Measurements from ENCODE around the gene CCDC85C.
A peak's percentile ranks its signal among the peaks of the same experiment; 100 is the strongest.

The CCDC85C gene

DNA sequence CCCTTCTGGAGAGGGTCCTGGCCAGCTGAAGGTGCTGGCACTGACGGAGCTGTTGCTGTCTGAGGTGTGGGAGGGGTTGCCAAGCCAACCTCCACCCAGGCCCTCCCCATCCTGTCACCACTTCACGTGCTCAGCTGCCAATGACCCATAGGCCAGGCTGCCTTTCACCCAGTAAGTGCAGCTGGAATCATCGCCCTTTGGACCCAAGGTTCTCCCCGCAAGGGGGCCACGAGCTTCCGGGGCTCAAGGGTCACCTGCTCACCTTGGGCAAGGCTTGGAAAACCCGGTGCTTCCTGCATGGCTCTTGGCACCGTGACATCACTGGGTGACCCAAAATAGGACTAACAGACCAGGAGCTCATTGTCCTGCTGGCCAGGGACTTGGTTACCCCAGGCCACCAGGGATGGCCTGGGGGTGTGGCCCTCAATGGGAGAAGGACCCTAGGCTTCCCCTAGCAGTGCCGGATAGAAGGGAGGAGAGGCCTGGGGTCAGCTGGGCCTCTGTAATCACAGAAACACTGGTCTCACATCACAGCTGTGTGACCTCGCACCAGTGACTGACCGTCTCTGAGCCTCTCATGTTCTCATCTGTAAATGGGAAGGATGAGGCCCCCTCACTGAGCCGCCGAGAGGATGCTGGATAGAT is 51.3 kb downstream of the CCDC85C start:
- no peak for DNase-seq

DNA sequence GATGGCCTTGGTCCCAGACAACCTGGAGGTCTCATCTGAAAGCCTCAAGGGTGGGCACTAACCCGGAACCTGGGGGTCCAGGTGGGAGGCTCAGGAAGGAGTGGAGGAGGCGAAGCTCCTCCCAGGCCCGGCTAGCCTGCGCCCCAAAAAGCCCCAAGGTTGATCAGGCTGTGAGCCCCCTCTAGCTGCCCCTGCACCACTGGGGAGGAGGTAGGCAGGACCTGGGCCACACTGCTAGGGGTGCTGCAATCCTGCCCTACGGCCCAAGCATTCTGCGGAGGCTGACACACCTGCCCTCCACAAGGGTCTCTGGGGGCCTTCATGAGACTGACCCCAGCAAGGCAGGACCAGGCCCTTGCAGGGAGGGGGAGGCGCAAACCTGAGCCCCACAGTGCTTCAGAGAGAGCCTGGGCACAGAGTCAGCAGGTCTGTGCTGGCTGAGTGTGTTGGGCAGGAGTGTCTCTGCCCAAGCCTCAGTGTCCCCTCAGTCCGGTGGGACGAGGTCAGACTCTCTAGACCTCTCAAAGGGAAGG is 51.9 kb downstream of the CCDC85C start:
- no peak for DNase-seq

DNA sequence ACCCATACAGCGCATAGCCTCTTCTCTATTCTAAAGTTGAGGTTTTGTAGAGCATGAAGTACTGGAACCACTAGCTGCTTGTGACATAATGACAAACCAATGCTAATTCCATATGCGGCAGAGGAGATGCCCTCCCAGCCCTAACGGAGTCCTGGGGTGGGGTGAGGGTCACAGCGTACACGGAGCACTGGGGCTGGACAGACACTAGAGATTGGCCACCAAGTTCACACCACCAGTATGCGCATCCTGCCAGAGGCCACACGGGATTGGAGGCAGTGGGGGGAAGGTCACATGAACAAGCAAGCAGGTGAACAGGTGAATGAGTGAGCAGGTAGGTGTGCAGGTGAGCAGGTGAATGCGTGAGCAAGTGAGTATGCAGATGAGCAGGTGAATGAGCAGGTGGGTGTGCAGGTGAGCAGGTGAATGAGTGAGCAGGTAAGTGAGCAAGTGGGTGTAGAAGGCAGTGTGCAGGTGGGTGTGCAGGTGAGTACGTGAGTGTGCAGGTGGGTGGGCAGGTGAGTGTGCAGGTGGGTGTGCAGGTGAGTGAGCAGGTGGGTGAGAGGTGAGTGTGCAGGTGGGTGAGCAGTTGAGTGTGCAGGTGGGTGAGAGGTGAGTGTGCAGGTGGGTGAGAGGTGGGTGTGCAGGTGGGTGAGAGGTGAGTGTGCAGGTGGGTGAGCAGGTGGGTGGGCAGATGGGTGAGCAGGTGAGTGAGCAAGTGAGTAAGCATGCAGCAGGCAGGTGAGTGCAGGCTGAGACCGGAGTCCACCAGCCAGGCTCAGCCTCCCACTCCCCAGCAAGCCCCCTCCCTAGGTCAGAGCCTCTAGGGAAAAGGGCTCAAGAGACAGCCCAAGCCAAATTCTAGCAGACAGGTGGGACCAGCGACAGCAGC is 52.7 kb downstream of the CCDC85C start:
- DNase-seq: peak; percentile 20

DNA sequence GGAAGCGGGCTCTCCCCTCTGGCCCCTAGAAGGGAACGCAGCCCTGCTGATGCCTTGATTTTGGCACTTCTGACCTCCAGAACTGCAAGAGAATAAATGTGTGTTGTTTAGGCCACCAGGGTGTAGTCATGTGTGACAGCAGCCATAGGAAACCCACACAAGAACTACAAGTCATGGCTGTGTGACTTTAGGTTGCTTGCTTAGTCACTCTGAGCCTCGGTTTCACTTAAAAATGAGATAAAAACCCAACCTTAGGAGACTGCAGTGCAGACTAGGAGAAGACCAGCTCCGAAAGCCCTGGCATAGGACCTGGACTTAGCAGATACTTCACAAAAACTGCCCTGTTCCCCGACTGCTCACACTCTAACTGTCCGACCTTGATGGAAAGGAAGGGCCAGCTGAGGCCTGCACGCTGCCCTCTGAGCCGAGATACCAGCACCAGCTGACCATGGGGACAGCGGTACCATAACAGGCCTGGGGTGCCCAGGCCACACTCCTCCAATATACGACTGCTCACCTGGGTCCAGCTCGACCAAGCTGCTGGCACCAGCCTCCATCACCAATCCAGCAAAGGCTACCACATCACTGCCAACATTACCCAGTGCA is 53.5 kb downstream of the CCDC85C start:
- no peak for DNase-seq

DNA sequence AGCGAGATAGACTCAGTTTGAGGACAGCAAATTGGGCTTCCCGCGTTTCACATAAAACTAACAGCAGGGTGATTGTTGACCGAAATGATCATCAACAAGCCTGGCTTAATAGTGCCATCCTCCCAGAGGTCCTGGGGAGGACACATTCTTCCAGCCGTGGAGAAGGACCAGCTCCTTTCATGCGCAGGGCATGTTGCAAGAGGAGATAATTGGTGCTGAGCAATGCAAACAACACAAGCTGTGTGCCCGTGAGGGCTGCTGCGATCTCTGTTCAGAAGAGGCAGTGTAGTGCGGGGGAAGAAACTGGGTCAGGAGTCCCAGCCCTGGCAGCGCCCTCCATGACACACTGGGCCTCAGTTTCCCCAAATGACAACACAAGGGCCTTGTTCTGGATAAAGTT is 54.3 kb downstream of the CCDC85C start:
- DNase-seq: peak; percentile 70

DNA sequence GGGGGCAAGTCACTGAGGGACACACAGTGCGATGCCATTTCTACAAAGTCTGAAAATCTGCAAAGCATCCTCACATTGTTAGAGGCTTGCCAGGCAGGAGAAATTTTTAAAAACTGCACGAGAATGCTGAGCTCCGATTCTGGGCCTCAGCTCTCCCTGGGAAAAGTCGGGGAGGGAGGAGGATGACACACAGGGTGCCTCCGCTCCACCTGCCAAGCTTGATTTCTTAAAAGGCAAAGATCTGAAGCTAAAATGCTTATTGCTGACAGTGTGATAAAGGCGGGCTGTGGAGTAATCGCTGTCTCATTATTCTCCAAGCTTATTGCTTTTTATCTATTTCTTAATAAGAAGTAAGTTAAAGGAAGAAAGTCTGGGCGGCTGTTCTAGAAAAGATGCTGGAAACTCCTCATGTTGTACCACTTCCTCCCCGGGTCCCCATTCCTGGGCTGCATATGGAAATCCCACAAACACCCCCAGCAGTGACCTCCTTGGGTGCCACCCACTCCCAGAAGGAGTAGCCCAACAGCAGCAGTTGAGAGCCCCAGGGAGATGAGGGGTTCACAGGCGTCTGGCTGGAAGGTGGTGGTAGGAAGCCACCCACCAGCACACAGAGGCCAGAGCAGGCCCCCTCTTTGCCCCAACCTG is 55.0 kb downstream of the CCDC85C start:
- no peak for DNase-seq

DNA sequence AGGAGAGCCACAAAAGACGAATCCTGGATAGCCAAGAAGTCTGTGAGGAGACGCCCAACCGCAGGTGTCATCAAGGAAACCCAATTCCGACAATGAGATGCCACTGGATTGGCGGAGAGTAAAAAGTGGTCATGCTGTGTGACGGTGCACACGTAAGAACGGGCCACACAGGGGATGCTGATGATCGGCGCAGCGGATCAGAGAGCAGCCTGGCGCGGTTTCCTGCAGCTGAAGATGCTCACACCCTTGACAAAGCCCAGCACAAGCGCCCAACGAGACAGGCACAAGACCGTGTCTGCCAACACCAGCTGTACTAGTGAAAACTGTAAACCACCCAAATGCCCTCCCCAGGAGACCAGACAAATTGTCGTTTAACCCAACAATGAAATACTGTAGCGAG is 55.8 kb downstream of the CCDC85C start:
- peak; percentile 59 for DNase-seq

DNA sequence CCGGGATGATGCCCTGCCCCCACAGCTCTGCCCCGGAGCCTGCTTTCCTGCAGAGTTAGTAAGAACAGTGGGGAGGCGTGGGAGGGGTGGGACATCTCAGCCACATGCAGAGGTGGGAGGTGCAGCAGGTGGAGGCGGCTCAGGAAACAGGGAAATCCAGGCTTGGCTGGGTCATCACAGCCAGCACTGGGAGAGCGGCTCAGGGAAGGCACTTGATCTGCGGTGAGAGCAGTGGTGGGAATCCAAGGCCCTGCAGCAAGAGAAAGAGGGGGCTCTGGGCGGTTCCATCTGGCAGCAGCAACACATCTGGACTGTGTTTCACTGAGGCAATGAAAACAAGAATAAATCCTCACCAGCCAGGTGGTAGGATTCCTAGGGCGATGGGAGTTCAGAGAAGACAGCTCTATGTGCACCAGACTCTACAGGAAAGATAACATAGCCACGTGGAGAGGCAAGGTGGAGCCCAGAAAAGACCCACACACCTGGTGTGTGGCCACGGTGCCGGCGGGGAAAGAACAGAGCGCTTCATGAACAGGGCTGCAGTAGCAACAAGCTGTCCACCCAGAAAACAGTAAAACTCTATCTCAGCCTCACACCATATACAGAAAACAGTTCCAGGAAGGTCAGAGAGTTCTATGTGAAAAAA is 57.6 kb downstream of the CCDC85C start:
- DNase-seq: no peak

DNA sequence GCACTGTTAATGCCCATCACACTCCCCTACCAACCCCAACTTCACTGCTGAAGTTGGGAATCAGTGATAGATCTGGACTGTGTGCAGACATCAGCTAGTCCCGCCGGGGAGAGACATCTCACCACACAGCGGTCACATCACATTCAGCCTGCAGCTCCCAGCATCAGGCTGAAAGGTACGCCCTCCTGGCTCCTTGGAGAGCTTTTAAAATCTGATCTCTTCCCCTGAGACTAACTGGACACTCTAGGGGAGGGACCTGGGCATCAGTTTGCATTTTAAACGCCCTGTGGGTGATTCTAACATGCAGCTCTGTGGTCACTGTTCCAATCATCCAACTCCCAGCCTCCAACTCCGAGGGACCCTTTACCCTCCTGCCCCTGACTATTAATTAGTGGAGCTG is 58.4 kb downstream of the CCDC85C start:
- DNase-seq: no peak

DNA sequence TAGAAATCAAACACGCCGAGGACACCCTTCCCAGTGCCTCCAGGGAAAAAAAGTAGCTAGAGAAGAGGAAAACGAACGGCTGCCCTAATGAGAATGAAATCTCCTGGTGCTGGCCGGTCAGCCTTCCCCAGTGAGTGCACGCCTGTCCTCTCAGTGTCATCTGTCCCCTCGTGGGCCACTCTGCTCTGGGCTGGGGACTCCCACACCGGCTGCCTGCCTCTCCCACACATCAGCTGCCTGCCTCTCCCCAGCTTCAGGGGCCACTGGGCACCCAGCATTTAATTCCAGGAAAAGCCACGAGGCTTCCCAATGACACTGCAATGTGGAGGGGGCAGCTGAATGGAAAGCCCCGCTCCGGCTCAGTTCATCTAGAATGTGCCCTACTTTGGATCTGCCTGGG is 59.0 kb downstream of the CCDC85C start:
- no peak for DNase-seq

DNA sequence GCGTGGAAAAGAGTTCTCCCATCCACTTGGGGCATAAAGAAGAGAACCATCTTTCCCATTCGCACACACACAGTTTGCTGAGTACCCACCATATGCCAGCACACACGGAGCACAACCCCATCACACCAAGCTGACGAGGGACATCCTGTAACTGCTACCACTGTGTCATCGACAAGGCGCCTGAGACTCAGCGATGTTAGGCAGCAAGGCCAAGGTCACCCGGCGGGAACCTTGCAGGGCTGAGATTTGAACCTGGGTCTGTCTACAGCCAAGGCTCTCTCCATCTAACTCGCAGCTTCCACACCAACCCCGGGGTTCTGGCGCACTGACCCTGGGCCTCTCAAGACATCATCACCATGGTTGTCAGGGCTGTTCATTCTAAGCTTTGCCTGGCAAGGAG is 60.0 kb downstream of the CCDC85C start:
- no peak for DNase-seq

DNA sequence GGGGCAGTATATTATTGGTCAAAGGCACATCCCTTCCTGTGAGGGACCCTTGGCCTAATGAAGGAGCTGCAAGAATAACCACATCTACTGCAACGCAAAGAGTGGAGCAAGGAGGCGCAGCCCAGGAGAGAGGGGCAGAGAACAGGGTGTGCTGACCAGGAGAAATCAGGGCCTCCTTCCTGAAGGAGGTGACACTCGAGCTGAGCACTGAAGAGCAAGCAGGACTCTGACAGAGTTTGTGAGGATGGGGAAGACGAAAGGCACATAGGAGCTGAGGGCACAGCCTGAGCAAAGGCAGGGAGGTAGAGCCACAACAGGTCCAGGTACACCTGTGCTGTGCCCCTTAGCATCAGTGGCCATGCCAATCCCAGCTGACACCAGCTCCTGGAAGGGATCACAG is 60.6 kb downstream of the CCDC85C start:
- no peak for DNase-seq

DNA sequence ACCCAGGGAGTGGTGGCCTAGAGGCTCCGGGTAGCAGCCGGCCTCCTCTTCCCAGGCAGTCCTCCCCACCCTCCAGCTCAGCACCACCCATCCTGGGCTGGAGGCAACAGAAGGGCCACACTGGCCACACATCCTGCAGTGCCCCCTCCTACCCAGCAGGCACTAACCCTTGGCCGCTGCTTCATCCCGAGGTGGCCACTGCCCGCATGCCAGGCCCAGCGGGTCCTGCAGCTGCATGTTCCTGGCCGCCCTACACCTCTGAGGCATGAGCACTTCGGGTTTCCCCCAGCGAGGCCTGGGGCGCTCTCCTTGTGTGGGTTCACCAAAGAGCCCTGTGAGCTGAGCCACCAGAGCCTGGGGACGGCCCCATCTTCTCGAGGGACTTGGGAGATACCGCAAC is 61.4 kb downstream of the CCDC85C start:
- DNase-seq: no peak

DNA sequence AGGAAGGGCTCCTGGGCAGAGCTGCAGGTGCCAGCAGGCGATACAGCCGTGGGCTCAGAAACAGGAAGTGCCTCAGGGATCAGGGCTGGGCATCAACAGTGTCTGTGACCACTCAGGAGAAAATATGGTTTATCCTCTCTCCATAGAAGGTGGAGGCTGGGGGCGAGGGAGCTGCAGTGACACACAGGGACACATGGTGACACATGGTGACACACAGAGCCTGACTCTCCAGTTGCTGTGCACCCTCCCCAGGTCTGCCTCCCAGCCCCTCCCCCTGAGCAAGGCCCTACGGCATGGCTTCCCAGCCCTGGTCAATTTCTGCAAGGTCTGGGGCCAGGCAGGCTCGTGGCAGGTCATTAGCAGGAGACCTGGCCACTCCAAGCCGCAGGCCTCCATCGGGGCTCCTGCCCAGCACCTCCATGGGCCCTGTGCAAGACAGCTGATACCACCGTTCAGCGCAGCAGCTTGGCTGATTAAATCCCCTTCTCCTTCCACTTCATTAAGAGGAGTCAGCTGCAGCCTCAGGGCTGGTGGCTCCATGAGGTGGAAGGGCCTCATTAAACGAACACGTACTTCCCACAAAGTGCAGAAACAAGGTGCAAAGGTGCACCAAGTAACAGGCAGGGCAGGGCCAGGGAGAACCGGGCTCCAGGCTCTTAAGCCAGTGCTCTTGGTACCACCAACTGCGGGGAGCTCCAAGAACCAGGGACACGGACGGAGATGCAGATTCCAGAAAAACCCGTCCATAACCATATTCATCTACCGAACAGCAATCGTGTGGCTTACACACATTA is 62.1 kb downstream of the CCDC85C start:
- peak; percentile 35 for DNase-seq

DNA sequence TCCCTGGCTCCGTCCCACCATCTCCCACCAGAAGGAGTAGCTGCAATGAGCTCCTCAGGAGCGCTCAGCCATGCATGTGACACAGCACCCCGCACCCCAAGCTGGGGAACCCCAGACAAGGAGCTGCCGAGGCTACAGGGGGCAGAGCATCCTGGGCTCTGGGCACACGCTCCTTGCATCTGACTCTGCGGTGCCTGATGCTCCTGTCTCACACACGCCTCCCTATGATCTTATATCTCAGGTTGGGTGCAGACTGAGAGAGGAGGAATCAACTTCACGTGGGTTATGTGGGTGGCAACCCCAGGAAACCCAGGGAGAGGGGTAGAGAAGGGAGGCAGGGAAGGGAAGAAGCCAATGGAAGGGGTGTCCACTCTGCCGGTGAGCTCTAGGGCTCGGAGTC is 62.8 kb downstream of the CCDC85C start:
- no peak for DNase-seq

DNA sequence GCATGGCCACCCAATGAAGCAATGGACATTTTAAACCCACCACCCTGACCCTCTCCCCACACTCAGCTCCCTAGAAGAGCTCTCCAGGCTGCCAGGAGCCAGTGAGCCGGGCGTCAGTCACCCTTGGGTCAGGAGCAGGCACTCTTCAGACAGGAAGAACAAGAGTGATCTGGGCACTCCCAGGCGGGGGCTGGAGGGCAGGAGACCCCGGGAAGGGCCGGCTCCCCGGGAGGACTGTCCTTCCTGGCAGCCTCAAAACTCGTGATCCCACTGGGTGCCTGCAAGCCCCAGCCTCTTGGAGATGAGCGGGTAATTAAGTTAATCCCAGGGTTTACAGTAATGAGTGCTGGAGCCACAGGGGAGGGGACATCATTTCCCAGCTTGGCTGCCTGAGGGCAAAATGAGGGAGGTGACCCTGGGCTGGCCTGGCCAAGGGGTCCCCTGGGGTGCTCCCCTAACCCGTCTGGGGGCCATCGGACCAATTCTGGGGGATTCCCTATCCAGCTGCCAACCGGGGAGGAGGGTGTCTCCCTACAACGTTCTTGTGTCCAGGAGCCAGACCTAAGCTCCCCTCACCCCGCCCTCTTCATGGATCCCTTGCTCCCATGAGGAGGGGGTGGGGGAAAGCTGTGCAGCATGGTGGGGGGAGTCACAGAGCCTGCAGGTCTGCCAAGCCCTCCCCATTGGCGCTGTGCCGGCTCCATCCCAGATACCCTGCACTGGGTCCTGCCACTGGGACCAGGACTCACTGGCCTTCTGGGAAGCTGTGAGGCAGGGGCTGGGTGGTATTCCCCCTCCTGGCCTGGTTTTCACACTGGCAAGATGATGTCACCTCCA is 63.6 kb downstream of the CCDC85C start:
- DNase-seq: peak; percentile 6

DNA sequence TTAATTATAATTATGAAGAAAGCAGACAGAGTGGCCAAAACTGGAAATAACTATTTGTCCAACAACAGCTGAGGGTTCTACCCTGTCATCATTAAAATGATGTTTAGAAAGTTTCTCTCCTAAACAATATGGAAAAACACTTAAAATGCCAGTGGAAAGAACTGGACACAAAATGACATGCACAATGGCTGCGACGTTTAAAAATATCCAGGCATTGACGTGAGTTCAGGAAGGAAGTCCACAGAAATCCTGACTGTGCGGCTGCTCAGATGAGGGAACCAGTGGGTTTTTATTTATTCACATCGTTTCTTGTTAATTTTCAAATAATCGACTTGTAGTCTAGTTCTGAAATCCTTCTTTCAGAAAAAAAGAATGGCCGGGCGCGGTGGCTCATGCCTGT is 64.5 kb downstream of the CCDC85C start:
- DNase-seq: no peak

DNA sequence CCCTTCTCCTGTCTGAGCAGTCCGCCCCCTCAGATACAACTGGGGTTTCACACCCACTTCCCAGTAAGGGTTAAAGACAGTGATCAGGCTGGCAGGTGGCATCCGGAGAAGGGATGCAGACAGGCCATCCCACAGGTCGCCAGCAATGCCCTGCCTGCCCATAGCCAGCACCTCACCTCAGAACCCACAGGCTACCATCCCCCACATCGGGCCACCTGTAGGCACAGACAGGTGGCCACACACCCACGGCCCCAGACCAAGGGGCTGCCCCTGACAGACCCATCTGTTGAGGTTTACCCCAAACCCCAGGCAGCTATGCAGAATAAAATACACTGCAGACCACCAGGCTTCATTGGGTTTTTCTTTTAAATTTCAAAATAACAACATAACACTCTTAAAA is 65.3 kb downstream of the CCDC85C start:
- DNase-seq: no peak

DNA sequence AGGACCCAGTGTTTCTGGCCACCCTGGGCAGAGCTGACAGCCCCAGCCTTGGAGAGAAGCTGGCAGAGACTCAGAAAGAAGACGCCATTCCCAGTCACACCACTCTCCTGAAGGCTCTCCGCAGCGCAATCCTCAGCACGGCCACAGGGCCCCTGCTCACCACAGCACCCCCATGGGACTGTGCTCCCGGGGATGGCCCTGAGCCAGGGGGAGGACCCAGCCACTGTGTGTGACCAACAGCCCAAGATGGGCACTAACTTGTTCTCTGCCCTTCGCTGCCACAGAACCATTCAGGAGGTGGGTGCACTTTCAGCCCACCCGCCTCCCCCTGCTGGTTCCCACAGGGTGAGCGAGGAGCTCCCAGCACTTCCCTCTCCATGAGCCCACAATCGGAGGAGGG is 65.7 kb downstream of the CCDC85C start:
- DNase-seq: no peak

DNA sequence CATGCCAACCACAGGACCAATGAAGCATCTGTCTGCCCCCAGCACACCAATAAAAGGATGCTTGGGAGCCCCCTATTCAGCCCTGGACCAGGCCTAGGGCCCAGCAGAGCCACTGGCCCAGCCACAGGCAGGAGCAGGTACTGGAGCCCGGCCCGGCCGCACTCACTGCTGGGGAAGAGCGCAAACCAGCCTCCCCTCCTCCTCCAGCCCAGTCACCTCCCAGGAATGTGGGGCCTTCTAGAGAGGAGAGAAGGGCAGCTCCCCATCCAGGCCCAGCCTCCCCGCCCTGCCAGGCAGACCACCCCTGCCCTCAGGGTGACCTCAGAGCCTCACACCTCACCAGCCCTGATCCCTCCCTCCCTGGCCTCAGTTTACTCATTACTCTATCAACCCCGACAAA is 66.6 kb downstream of the CCDC85C start:
- no peak for DNase-seq

Data from NCI-H146 (cell line).